Right lobe of liver (tissue), 4 donors: Measurements from ENCODE around the gene CKM.

ENCODE experiments used
- POLR2A ChIP-seq: fragments of 450-650 bp; IDR thresholded peaks from one replicate; pipeline ENCODE4 v1.6.1; 2017; ENCODE audit warnings: antibody characterized with exemption, mild to moderate bottlenecking
- TF ChIP-seq, protein P1 (sequence below), 4 donors: fragments of 200-600 bp in 3 of 4; fragments of 450-650 bp in 1 of 4; IDR thresholded peaks; one replicate each; pipeline versions ENCODE4 v1.5.1 to v1.8.0; 2016 to 2022; ENCODE audit warnings: antibody characterized with exemption in 4 of 4, mild to moderate bottlenecking in 2 of 4
- donor health status: DM: no; HTN: no; CAD: no.
- donor health status: DM: no; HTN: no; CAD: no.
- donor health status: DM: no; HTN: yes; CAD: no.

DNA sequence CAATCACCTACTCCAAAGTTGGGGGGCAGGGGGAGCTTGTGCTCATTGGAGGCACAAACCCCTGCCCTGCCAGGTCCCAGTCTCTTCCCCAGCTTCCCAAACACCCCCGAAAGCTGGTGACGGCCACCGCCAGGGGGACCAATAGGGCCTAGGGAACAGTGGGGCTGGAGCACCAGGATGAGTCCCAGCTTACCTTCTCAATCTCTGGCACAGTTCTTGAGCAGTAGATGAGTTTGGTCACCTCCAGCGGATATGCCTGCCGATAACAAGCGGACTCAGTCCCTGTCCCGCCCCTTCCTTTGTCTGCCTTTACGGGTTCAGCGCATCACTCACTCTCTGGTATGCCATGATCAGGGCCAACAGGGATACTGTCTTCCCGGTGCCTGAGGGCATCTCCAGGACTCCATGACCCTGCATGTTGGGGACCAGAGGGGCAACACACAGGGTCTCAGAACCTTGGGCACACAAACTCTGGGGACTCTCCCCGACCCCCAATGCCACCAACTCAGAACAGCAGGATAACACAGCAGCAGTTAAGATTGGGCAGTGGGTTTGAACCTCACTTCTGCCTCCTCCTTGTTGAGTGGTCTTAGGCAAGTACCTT, 46.2 kb upstream of the CKM start:
- TF ChIP-seq, protein P1, sequence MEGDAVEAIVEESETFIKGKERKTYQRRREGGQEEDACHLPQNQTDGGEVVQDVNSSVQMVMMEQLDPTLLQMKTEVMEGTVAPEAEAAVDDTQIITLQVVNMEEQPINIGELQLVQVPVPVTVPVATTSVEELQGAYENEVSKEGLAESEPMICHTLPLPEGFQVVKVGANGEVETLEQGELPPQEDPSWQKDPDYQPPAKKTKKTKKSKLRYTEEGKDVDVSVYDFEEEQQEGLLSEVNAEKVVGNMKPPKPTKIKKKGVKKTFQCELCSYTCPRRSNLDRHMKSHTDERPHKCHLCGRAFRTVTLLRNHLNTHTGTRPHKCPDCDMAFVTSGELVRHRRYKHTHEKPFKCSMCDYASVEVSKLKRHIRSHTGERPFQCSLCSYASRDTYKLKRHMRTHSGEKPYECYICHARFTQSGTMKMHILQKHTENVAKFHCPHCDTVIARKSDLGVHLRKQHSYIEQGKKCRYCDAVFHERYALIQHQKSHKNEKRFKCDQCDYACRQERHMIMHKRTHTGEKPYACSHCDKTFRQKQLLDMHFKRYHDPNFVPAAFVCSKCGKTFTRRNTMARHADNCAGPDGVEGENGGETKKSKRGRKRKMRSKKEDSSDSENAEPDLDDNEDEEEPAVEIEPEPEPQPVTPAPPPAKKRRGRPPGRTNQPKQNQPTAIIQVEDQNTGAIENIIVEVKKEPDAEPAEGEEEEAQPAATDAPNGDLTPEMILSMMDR (IDR thresholded peaks at IDR 0.05), result no peak
- no peak for TF ChIP-seq POLR2A
